Neuronal stem cell (in vitro differentiated cells): ENCODE measurements around the gene PAK2.
"Not testable (repeated sequence)": the region's sequence is repeated elsewhere in the genome, so short reads cannot be mapped to it uniquely, and the experiment has no call there.

ENCODE experiments used
- DNase-seq: peaks from one replicate; pipeline ENCODE4 v3.0.0-alpha.2; 2013; ENCODE audit warnings: low spot score
- H2AFZ ChIP-seq: one replicate; pipeline ENCODE4 v1.6.1; 2013; ENCODE audit warnings: mild to moderate bottlenecking, low read length, inconsistent platforms
- H2AK5ac ChIP-seq: 2 replicates; pipeline ENCODE4 v1.6.1; 2013; ENCODE audit warnings: low read depth, mild to moderate bottlenecking, inconsistent platforms, low read length, moderate library complexity, mixed read lengths
- H2BK120ac ChIP-seq: 2 replicates; pipeline ENCODE4 v1.6.1; 2013; ENCODE audit warnings: low read depth, mild to moderate bottlenecking, inconsistent platforms, low read length, moderate library complexity, mixed read lengths
- H2BK12ac ChIP-seq: one replicate; pipeline ENCODE4 v1.6.1; 2013; ENCODE audit warnings: low read length, inconsistent platforms
- H2BK15ac ChIP-seq: 2 replicates; pipeline ENCODE4 v1.6.1; 2013; ENCODE audit warnings: mild to moderate bottlenecking, low read length, inconsistent platforms, mixed read lengths
- H2BK5ac ChIP-seq: one replicate; pipeline ENCODE4 v1.6.1; 2013; ENCODE audit warnings: inconsistent platforms, mild to moderate bottlenecking, low read length, moderate library complexity
- H3K14ac ChIP-seq: one replicate; pipeline ENCODE4 v1.6.1; 2013; ENCODE audit warnings: low read length, inconsistent platforms
- H3K18ac ChIP-seq: 2 replicates; pipeline ENCODE4 v1.6.1; 2013; ENCODE audit warnings: low read length, inconsistent platforms
- H3K23ac ChIP-seq: 2 replicates; pipeline ENCODE4 v1.6.1; 2013; ENCODE audit warnings: low read depth, mild to moderate bottlenecking, mixed read lengths, low read length, inconsistent platforms; ENCODE audit not compliant: poor library complexity
- H3K27ac ChIP-seq: replicated peaks from 3 replicates; pipeline ENCODE4 v1.5.1; 2013; ENCODE audit warnings: low read length, inconsistent platforms
- H3K27me3 ChIP-seq, 3 experiments: 2 replicates each; pipeline ENCODE4 v1.6.1; 2013; ENCODE audit warnings: low read length in 3 of 3, mild to moderate bottlenecking in 2 of 3, inconsistent platforms in 1 of 3, low read depth in 1 of 3, mixed read lengths in 1 of 3, moderate library complexity in 1 of 3; ENCODE audit not compliant: control insufficient read depth in 3 of 3, insufficient read depth in 3 of 3
- H3K36me3 ChIP-seq, 2 donors: replicated peaks in 1 of 2; 2 replicates each; pipeline ENCODE4 v1.6.1; 2013; ENCODE audit warnings: low read length in 2 of 2; ENCODE audit not compliant: control insufficient read depth in 2 of 2, insufficient read depth in 2 of 2
- H3K4ac ChIP-seq: 2 replicates; pipeline ENCODE4 v1.6.1; 2013; ENCODE audit warnings: inconsistent platforms, mild to moderate bottlenecking, low read length, moderate library complexity
- H3K4me1 ChIP-seq, 2 donors: 1 replicate in 1 of 2; 2 replicates in 1 of 2; pipeline ENCODE4 v1.6.1; 2013; ENCODE audit warnings: low read length in 2 of 2, low read depth in 1 of 2; ENCODE audit not compliant: control insufficient read depth in 2 of 2, insufficient read depth in 1 of 2
- H3K4me2 ChIP-seq: one replicate; pipeline ENCODE4 v1.6.1; 2013; ENCODE audit warnings: mild to moderate bottlenecking, low read length, inconsistent platforms; ENCODE audit not compliant: insufficient read depth, poor library complexity, severe bottlenecking
- H3K4me3 ChIP-seq, 2 donors: 2 replicates each; pipeline ENCODE4 v1.5.1; 2013; ENCODE audit warnings: low read length in 2 of 2, mild to moderate bottlenecking in 2 of 2, inconsistent platforms in 1 of 2, moderate library complexity in 1 of 2
- H3K79me1 ChIP-seq: one replicate; pipeline ENCODE4 v1.6.1; 2013; ENCODE audit warnings: low read depth, mild to moderate bottlenecking, inconsistent platforms, low read length, moderate library complexity
- H3K9ac ChIP-seq: one replicate; pipeline ENCODE4 v1.6.1; 2013; ENCODE audit warnings: mild to moderate bottlenecking, low read depth, low read length, inconsistent platforms; ENCODE audit not compliant: poor library complexity
- H3K9me3 ChIP-seq, 2 donors: replicated peaks in 1 of 2; 2 replicates each; pipeline versions ENCODE3 to v1.6.1; 2013; ENCODE audit warnings: low read length in 2 of 2, mild to moderate bottlenecking in 2 of 2, inconsistent platforms in 1 of 2, low read depth in 1 of 2, mixed read lengths in 1 of 2, moderate library complexity in 1 of 2; ENCODE audit not compliant: control insufficient read depth in 2 of 2, insufficient read depth in 1 of 2
- H4K8ac ChIP-seq: one replicate; pipeline ENCODE4 v1.6.1; 2013; ENCODE audit warnings: low read depth, mild to moderate bottlenecking, inconsistent platforms, low read length, moderate library complexity
- H4K91ac ChIP-seq: one replicate; pipeline ENCODE4 v1.6.1; 2013; ENCODE audit warnings: low read length, low read depth, mild to moderate bottlenecking, inconsistent platforms; ENCODE audit not compliant: poor library complexity
- WGBS, 2 donors: extraction: QIAGEN DNeasy Blood & Tissue Kit; methylation state at CpG; one replicate each; pipeline ENCODE4 v1.1.7; 2013; ENCODE audit warnings: missing lambda C conversion rate in 2 of 2, mixed read lengths in 1 of 2; ENCODE audit not compliant: insufficient read length in 2 of 2, insufficient replicate concordance in 1 of 2; ENCODE audit errors: extremely low coverage in 2 of 2; 5-methylcytosine and 5-hydroxymethylcytosine counted together

Gene PAK2

DNA sequence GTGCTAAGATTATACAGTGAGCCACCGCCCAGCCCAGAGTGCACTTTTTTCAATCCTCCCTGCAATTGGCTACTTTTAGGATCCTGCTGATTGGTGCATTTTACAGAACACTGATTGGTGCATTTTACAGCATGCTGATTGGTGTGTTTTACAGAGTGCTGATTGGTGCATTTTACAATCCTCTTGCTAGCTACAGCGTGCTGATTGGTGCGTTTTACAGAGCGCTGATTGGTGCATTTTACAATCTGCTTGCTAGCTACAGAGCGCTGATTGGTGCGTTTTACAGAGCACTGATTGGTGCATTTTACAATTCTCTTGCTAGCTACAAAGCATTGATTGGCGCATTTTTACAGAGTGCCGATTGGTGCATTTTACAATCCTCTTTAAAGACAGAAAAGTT is 123.3 kb downstream of the PAK2 start:
- H3K18ac ChIP-seq, H4K8ac ChIP-seq, H3K27ac ChIP-seq, H3K4me1 ChIP-seq, H3K4ac ChIP-seq, H2BK5ac ChIP-seq, H3K9me3 ChIP-seq, DNase-seq, H3K79me1 ChIP-seq, H2BK15ac ChIP-seq, H3K4me2 ChIP-seq, H3K36me3 ChIP-seq, H2BK120ac ChIP-seq, H3K23ac ChIP-seq, H3K9ac ChIP-seq, H2AK5ac ChIP-seq, H3K14ac ChIP-seq, H2AFZ ChIP-seq, H3K4me3 ChIP-seq, H2BK12ac ChIP-seq, H3K27me3 ChIP-seq, H4K91ac ChIP-seq: not testable (repeated sequence)
- WGBS, 2 donors: no CpG with 5 or more reads among the region's 8 CpGs

GRCh38 chr3:196867155-196867506 is 127.5 kb downstream of the PAK2 start:
- H3K14ac ChIP-seq: no peak overlapping the region
- no peaks in the 10 kb centered on the region for H3K27me3 ChIP-seq
- no peak overlapping the region for H2BK5ac ChIP-seq
- no peak overlapping the region for H2BK120ac ChIP-seq
- no peak overlapping the region for H2AK5ac ChIP-seq
- H3K4me3 ChIP-seq: peak overlapping the region; percentile 62 to 83
- H3K23ac ChIP-seq: no peak overlapping the region
- peak overlapping the region; percentile 41 for H3K4me2 ChIP-seq
- no peak overlapping the region for H3K4ac ChIP-seq
- H3K36me3 ChIP-seq: peaks cover 0 to 8% of the 10 kb centered on the region in 2 donors
- H2AFZ ChIP-seq: peak overlapping the region; percentile 87
- peak overlapping the region; percentile 77 for H3K27ac ChIP-seq
- no peaks in the 10 kb centered on the region for H3K9me3 ChIP-seq
- H3K9ac ChIP-seq: no peak overlapping the region
- H2BK12ac ChIP-seq: no peak overlapping the region
- WGBS, 2 donors: no CpG with 5 or more reads among the region's 6 CpGs
- no peak overlapping the region for H3K18ac ChIP-seq
- H2BK15ac ChIP-seq: no peak overlapping the region
- H4K91ac ChIP-seq: no peak overlapping the region
- H3K79me1 ChIP-seq: peaks cover 9% of the 10 kb centered on the region
- H4K8ac ChIP-seq: no peak overlapping the region
- peaks cover 4 to 5% of the 10 kb centered on the region in 2 donors for H3K4me1 ChIP-seq
- DNase-seq: no peak

DNA sequence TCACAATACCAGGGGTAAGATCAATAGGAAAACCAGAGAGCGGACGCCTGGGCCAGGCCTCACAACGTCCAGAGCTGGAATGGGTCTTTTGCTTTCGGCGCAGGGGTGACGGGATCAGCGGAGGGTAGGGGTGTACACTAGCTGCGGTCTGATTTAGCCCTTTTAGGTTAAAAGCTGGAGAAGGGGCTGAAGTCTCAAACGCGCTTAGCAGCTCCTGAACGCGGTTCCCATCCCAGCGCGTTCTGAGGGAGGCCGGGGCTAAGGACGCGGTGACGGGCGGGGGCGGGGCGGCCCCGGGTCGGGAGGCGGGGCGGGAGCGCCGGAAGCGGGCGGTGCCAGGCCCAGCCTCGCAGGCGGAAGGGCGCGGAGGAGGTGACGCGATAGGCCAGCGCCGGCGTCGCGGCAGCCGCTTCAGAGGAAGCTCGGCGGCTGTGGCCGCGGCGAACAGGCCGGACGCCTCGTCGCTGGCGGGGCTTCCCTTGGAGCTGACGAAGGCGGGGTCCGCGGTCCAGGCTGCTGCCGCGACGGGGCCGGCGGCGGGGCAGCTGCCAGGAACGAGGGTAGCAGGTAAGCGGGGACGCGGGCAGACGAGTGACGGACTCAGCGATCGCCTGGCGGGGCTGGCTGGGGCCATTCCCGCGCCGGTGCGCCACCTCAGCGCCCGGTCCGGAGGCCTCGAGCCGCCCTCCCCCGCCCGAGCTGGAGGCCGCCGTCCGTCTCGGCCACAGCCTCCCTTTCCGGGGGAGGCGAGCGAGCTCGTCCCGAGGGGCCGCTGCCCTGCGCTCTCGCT is 128.0 kb downstream of the PAK2 start, which contains the start of gene SENP5:
SENP5 (plus strand) TSS at position 414 of the 790 bp plus-strand sequence. CDS start 17,262 bp downstream, outside the sequence.
- H3K14ac ChIP-seq: peak within 1 kb of the TSS; percentile 89
- peaks cover 4 to 5% of the 10 kb centered on the region in 2 donors for H3K4me1 ChIP-seq
- no peak within 1 kb of the TSS for H4K91ac ChIP-seq
- peaks cover 9% of the 10 kb centered on the region for H3K79me1 ChIP-seq
- H3K36me3 ChIP-seq: peaks cover 0 to 8% of the 10 kb centered on the region in 2 donors
- peak; percentile 87 for DNase-seq
- H3K4me2 ChIP-seq: peak within 1 kb of the TSS; percentile 91
- peak within 1 kb of the TSS; percentile 93 for H2BK5ac ChIP-seq
- H3K9ac ChIP-seq: peak within 1 kb of the TSS; percentile 98
- no CpG with 5 or more reads among the region's 93 CpGs for WGBS, 2 donors
- peak within 1 kb of the TSS; percentile 62 to 100 for H3K4me3 ChIP-seq
- no peaks in the 10 kb centered on the region for H3K27me3 ChIP-seq
- peak within 1 kb of the TSS; percentile 60 for H3K18ac ChIP-seq
- H4K8ac ChIP-seq: no peak within 1 kb of the TSS
- no peak within 1 kb of the TSS for H2AK5ac ChIP-seq
- no peaks in the 10 kb centered on the region for H3K9me3 ChIP-seq
- H2AFZ ChIP-seq: peak within 1 kb of the TSS; percentile 87
- peak within 1 kb of the TSS; percentile 94 for H3K23ac ChIP-seq
- no peak within 1 kb of the TSS for H2BK15ac ChIP-seq
- H3K27ac ChIP-seq: peak within 1 kb of the TSS; percentile 77
- no peak within 1 kb of the TSS for H3K4ac ChIP-seq
- H2BK120ac ChIP-seq: no peak within 1 kb of the TSS
- H2BK12ac ChIP-seq: no peak within 1 kb of the TSS

- Histone ChIP-seq H2BK12ac (no peak overlapping the region), H3K18ac (peak overlapping the region; percentile 60), H3K9ac (peak overlapping the region; percentile 98), H2BK5ac (peak overlapping the region; percentile 93), H4K91ac (no peak overlapping the region), H3K27ac (no peak overlapping the region), H3K36me3 (peaks cover 0 to 8% of the 10 kb centered on the region in 2 donors), H3K9me3 (no peaks in the 10 kb centered on the region), H3K4ac (no peak overlapping the region), H2BK120ac (no peak overlapping the region), H4K8ac (no peak overlapping the region), H2AK5ac (no peak overlapping the region), H3K14ac (peak overlapping the region; percentile 89), H2AFZ (peak overlapping the region; percentile 87), H3K4me3 (peak overlapping the region; percentile 62 to 100), H3K27me3 (no peaks in the 10 kb centered on the region), H3K23ac (peak overlapping the region; percentile 94), H2BK15ac (no peak overlapping the region), H3K79me1 (peaks cover 9% of the 10 kb centered on the region), H3K4me2 (peak overlapping the region; percentile 91), H3K4me1 (peaks cover 4 to 5% of the 10 kb centered on the region in 2 donors)
- DNase-seq: peak; percentile 11
- WGBS, 2 donors: no CpG with 5 or more reads among the region's 29 CpGs
These were observed 128.6 kb downstream of the PAK2 start for GRCh38 chr3:196868297-196868661.
